H1 (cell line): ENCODE data around the gene SMAP1. TPM values are rescaled to one million over a fixed set of nuclear protein-coding genes. Genes with fewer than 3 reads are reported as not detected.

Experiments used
- CEBPB ChIP-seq: IDR thresholded peaks from 2 replicates; pipeline ENCODE4 v1.6.1; 2012; ENCODE audit warnings: low read depth, low read length
- CHD7 ChIP-seq: fragments of 300-600 bp; sonication (generic); IDR thresholded peaks from 2 replicates; pipeline ENCODE4 v1.7.1; 2012; ENCODE audit warnings: low read length, moderate library complexity, mild to moderate bottlenecking, inconsistent platforms; ENCODE audit not compliant: insufficient replicate concordance
- CREB1 ChIP-seq: IDR thresholded peaks from 2 replicates; pipeline ENCODE4 v1.6.1; 2012; ENCODE audit warnings: inconsistent platforms
- KDM1A ChIP-seq: fragments of 200-600, 300-600 bp; sonication (generic); IDR thresholded peaks from 2 replicates; pipeline ENCODE4 v1.7.1; 2016; ENCODE audit warnings: mild to moderate bottlenecking, low read length, borderline replicate concordance
- ZNF274 ChIP-seq: IDR thresholded peaks from 2 replicates; pipeline ENCODE4 v1.7.0; 2012; ENCODE audit warnings: low read length, borderline replicate concordance; ENCODE audit errors: extremely low read depth
- polyA plus RNA-seq, 7 experiments: library from polyadenylated mRNA; depleted of rRNA in 3 of 7; stranded (reverse) in 5 of 7; unstranded in 2 of 7; fragments of >200 nt in 5 of 7; fragments of 200-250 nt in 2 of 7; gene quantifications; 1 replicate in 5 of 7; 2 replicates in 1 of 7; 4 replicates in 1 of 7; pipeline versions ENCODE4 v1.2.1 to v1.2.3, GENCODE V29; 2011 to 2013; ENCODE audit warnings: missing spikeins in 2 of 7, mixed read lengths in 2 of 7
- total RNA-seq: library from RNA; stranded (reverse); fragmentation: NEBNext Ultra II Directional; extraction: Animal tissue kit (Norgen Biotek cat#: 25700); gene quantifications from 2 replicates; pipeline ENCODE4 v1.2.1, GENCODE V29; 2021

SMAP1 gene
- total and polyA plus RNA-seq, 2 of the 8 experiments (the other 6 are each of a cell fraction or from before 2014, with no cell fraction given) = 18.8 to 32.4 TPM

- no peak for TF ChIP-seq CHD7
- TF ChIP-seq CEBPB = no peak
- no peak for TF ChIP-seq KDM1A
- TF ChIP-seq ZNF274 = no peak
- no peak for TF ChIP-seq CREB1
- TF ChIP-seq, all 59 proteins: peak for 0
These were observed 221.6 kb downstream of the SMAP1 start (continued) for GRCh38 chr6:70889270-70889669.
